Raji (cell line): ENCODE data around the gene LRRC59.

ENCODE experiments used
- POLR2A ChIP-seq: IDR thresholded peaks from 2 replicates; pipeline ENCODE4 v1.6.1; 2011; ENCODE audit warnings: low read depth, low read length, control low read depth; ENCODE audit not compliant: insufficient read depth

The LRRC59 gene

GRCh38 chr17:50397111-50397918, at the start of gene LRRC59:
Gene LRRC59 (minus strand): TSS chr17:50397523. CDS start chr17:50397317, 206 bp downstream.
- peak; percentile 95 for TF ChIP-seq POLR2A

GRCh38 chr17:50445730-50446325, 48.5 kb upstream of the LRRC59 start:
- no peak for TF ChIP-seq POLR2A

- TF ChIP-seq POLR2A, result no peak
These were observed 47.8 kb upstream of the LRRC59 start for GRCh38 chr17:50444841-50445715.

- no peak for TF ChIP-seq POLR2A
These were observed 46.2 kb upstream of the LRRC59 start for GRCh38 chr17:50443505-50443974.

- no peak for TF ChIP-seq POLR2A
These were observed 43.8 kb upstream of the LRRC59 start for GRCh38 chr17:50440838-50441829.

- no peak for TF ChIP-seq POLR2A
These were observed 43.0 kb upstream of the LRRC59 start for GRCh38 chr17:50440172-50440837.

GRCh38 chr17:50439008-50439407, 41.7 kb upstream of the LRRC59 start:
- no peak for TF ChIP-seq POLR2A

- no peak for TF ChIP-seq POLR2A
These were observed 40.1 kb upstream of the LRRC59 start for GRCh38 chr17:50437409-50437808.

- TF ChIP-seq POLR2A, result no peak
These were observed 34.9 kb upstream of the LRRC59 start for GRCh38 chr17:50432125-50432762.

- no peak for TF ChIP-seq POLR2A
These were observed 33.7 kb upstream of the LRRC59 start for GRCh38 chr17:50430821-50431618.

GRCh38 chr17:50429793-50430192, 32.5 kb upstream of the LRRC59 start:
- no peak for TF ChIP-seq POLR2A

GRCh38 chr17:50428831-50429424, 31.6 kb upstream of the LRRC59 start:
- TF ChIP-seq POLR2A, result no peak
